Measurements from ENCODE around the gene XYLT1. TPM values are rescaled to one million over a fixed set of nuclear protein-coding genes. Genes with fewer than 3 reads are reported as not detected.

The XYLT1 gene
- total and polyA plus RNA-seq, 3 experiments from 2014 or later = 1.4 to 9.1 (median 6.8) TPM

DNA sequence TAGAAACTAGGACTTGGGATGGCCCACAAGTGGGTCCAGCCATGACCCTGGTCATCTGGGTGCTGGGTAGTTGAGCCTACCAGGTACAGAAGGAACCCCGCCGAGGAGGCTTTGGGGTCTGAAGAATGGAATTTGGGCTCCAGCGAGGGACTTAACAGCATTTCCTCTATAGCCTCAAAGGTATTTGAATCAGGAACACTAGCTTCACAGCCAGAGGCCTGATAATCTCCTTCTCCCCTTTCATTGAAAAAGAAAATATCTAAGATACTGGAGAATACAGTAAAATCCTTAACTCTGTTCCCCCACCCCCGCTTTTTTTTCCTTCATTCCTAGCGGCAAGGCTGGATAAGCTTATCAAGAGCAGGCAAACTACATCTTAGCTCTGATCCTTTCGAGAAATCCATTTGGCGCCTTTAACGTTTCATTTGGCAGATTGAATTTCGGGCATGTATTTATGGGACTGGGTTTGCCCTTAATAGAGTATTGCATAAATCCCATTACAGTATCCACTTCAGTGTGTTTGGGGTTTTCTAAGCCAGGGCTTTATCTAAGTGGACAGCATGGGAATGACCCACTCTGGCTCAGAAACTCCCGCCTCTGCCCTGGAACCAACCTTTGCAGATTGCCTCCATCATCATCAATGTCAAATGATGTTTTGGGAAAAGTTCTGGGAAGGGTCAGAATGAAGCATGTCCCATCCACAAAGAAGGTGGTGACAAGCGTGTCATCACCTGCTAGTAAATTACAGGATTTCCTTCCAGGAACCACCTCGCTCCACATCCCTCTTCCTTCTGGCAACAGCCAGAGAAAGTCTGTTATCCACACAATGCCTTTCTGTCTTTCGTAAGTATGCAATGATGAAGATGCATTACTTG is 36.9 kb downstream of the XYLT1 start:
- Histone ChIP-seq H3K4me3 (ENCODE audit: low read length) (no peak overlapping the region), H3K4me1 (ENCODE audit: insufficient read depth, low read length) (peaks cover 7% of the 10 kb centered on the region), H3K27me3 (ENCODE audit: insufficient read depth, low read length, poor library complexity, severe bottlenecking) (no peaks in the 10 kb centered on the region), H3K36me3 (ENCODE audit: insufficient read depth, low read length) (no peaks in the 10 kb centered on the region), H3K27ac (ENCODE audit: low read depth, low read length) (no peak overlapping the region), H3K9me3 (ENCODE audit: low read length) (no peaks in the 10 kb centered on the region)
- Mint-ChIP-seq H3K4me3 (no peak overlapping the region), H3K27ac (peak overlapping the region in 1 of 8 donors; percentile 43), H3K27me3 (peaks cover 0 to 3% of the 10 kb centered on the region in 2 donors), H3K9me3 (no peaks in the 10 kb centered on the region), H3K36me3 (peaks cover 5 to 11% (median 7%) of the 10 kb centered on the region in 3 donors), H3K4me1 (peaks cover 21 to 54% (median 45%) of the 10 kb centered on the region in 3 donors)
- ChIA-PET POLR2A (no interaction called here), CTCF (no interaction called here)
- DNase-seq = no peak

DNA sequence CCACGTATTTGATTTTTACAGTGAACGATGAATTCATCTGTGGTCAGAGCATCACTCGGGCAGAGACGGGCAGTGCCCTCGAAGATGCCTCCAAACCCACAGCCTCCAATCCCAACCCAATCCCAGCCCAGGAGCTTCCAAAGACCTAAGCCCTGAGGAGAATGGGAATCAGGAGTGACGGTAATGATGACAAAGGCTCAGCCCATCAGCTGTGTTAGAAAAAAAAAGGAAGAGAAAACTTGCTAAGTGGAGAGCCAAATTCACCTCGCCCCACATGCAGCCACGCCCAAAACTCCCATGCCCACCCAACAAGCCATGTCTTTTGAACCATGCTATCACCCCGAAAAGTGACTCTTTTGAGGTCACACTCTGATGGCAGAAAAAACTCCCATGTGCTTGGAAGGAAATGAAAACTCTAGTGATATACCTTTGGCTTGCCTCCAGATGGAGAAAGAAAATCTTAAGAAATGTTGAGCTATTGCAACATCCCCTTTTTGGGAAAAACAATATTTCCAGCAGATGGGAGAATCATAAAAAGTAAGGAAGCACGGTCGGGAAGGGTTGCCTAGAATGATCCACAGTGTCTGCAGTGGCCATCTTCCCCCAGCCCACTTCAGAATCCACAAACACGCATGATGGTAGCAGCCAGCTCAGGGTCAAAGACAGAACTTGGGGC is 37.7 kb downstream of the XYLT1 start:
- H3K27ac ChIP-seq (ENCODE audit: low read depth, low read length) = no peak overlapping the region
- Mint-ChIP-seq H3K27me3 (peaks cover 0 to 3% of the 10 kb centered on the region in 2 donors), H3K9me3 (no peaks in the 10 kb centered on the region), H3K4me1 (peaks cover 14 to 46% (median 37%) of the 10 kb centered on the region in 3 donors), H3K36me3 (peaks cover 5 to 11% (median 7%) of the 10 kb centered on the region in 3 donors), H3K4me3 (no peak overlapping the region), H3K27ac (peak overlapping the region in 1 of 8 donors; percentile 43)
- DNase-seq = no peak
- no peaks in the 10 kb centered on the region for H3K9me3 ChIP-seq (ENCODE audit: low read length)
- ChIA-PET CTCF (no interaction called here), POLR2A (no interaction called here)
- no peaks in the 10 kb centered on the region for H3K36me3 ChIP-seq (ENCODE audit: insufficient read depth, low read length)
- no peaks in the 10 kb centered on the region for H3K27me3 ChIP-seq (ENCODE audit: insufficient read depth, low read length, poor library complexity, severe bottlenecking)
- H3K4me3 ChIP-seq (ENCODE audit: low read length) = no peak overlapping the region
- H3K4me1 ChIP-seq (ENCODE audit: insufficient read depth, low read length) = no peaks in the 10 kb centered on the region

DNA sequence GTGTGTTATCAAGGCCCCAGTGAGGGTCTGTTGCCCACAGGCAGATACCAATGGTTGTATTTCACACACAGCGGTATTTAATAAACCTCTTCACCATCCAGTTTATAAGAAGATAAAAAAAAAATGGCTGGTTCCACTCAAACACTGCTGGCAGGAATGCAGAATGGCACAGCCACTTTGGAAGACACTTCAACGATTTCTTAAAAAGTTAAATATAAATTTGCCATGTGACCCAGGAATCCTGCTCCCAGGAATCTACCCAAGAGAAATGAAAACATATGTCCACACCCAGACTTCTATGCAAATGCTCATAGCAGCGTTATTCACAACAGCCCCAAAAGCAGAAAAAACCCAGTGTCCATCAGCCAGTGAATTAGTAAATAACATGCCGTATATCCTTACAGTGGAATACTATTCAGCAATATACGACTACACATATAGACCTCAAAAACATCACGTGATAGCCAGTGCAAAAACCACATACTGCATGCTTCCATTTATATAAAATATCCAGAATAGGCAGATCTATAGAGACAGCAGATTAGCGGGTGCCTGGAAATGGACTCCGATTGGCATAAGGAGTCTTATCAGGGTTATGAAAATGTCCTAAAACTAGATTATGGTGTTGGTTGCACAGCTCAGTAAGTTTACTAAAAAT is 38.7 kb downstream of the XYLT1 start:
- ChIA-PET POLR2A (no interaction called here), CTCF (no interaction called here)
- no peak overlapping the region for H3K4me3 ChIP-seq (ENCODE audit: low read length)
- Mint-ChIP-seq H3K27me3 (peaks cover 0 to 3% of the 10 kb centered on the region in 2 donors), H3K9me3 (no peaks in the 10 kb centered on the region), H3K27ac (no peak overlapping the region), H3K4me1 (peaks cover 10 to 42% (median 30%) of the 10 kb centered on the region in 3 donors), H3K36me3 (peaks cover 5 to 11% (median 7%) of the 10 kb centered on the region in 3 donors), H3K4me3 (no peak overlapping the region)
- no peak overlapping the region for H3K27ac ChIP-seq (ENCODE audit: low read depth, low read length)
- no peak for DNase-seq
- H3K4me1 ChIP-seq (ENCODE audit: insufficient read depth, low read length) = no peaks in the 10 kb centered on the region
- H3K36me3 ChIP-seq (ENCODE audit: insufficient read depth, low read length) = no peaks in the 10 kb centered on the region
- no peaks in the 10 kb centered on the region for H3K27me3 ChIP-seq (ENCODE audit: insufficient read depth, low read length, poor library complexity, severe bottlenecking)
- H3K9me3 ChIP-seq (ENCODE audit: low read length) = no peaks in the 10 kb centered on the region

GRCh38 chr16:17431012-17431411 is 39.7 kb downstream of the XYLT1 start:
- ChIA-PET POLR2A (no interaction called here), CTCF (no interaction called here)
- no peak overlapping the region for H3K27ac Mint-ChIP-seq
- H3K27me3 Mint-ChIP-seq = peaks cover 0 to 3% of the 10 kb centered on the region in 2 donors
- no peak overlapping the region for H3K4me3 Mint-ChIP-seq
- Histone ChIP-seq H3K4me3 (ENCODE audit: low read length) (no peak overlapping the region), H3K27me3 (ENCODE audit: insufficient read depth, low read length, poor library complexity, severe bottlenecking) (no peaks in the 10 kb centered on the region), H3K9me3 (ENCODE audit: low read length) (no peaks in the 10 kb centered on the region), H3K27ac (ENCODE audit: low read depth, low read length) (no peak overlapping the region), H3K36me3 (ENCODE audit: insufficient read depth, low read length) (no peaks in the 10 kb centered on the region), H3K4me1 (ENCODE audit: insufficient read depth, low read length) (no peaks in the 10 kb centered on the region)
- peaks cover 9 to 33% (median 25%) of the 10 kb centered on the region in 3 donors for H3K4me1 Mint-ChIP-seq
- H3K9me3 Mint-ChIP-seq = no peaks in the 10 kb centered on the region
- H3K36me3 Mint-ChIP-seq = peaks cover 5 to 11% (median 11%) of the 10 kb centered on the region in 3 donors
- no peak for DNase-seq

DNA sequence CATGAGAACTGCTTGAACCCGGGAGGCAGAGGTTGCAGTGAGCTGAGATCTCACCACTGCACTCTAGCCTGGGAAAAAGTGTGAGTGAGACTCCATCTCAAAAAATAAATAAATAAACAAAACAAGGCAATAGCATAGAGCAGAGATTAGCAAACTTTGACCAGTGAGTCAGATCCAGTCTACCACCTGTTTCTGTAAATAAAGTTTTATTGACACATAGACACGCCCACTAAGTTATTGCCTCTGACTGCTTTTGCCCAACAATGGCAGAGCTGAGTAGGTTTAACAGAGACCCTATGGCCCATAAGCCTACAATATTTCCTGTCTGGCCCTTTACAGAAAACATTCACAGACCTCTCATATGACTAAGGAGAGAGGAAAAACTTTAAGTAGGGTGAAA is 44.3 kb downstream of the XYLT1 start:
- no peak overlapping the region for H3K27ac ChIP-seq (ENCODE audit: low read depth, low read length)
- no peaks in the 10 kb centered on the region for H3K9me3 Mint-ChIP-seq
- ChIA-PET POLR2A (no interaction called here), CTCF (no interaction called here)
- no peak overlapping the region for H3K4me3 ChIP-seq (ENCODE audit: low read length)
- H3K27me3 Mint-ChIP-seq = peaks cover 0 to 3% of the 10 kb centered on the region in 2 donors
- no peak overlapping the region for H3K27ac Mint-ChIP-seq
- DNase-seq = no peak
- no peak overlapping the region for H3K4me3 Mint-ChIP-seq
- no peaks in the 10 kb centered on the region for H3K4me1 ChIP-seq (ENCODE audit: insufficient read depth, low read length)
- H3K9me3 ChIP-seq (ENCODE audit: low read length) = no peaks in the 10 kb centered on the region
- H3K36me3 ChIP-seq (ENCODE audit: insufficient read depth, low read length) = no peaks in the 10 kb centered on the region
- H3K36me3 Mint-ChIP-seq = peaks cover 5 to 16% (median 9%) of the 10 kb centered on the region in 3 donors
- peaks cover 16 to 34% (median 18%) of the 10 kb centered on the region in 3 donors for H3K4me1 Mint-ChIP-seq
- H3K27me3 ChIP-seq (ENCODE audit: insufficient read depth, low read length, poor library complexity, severe bottlenecking) = no peaks in the 10 kb centered on the region

- Mint-ChIP-seq H3K27me3 (no peaks in the 10 kb centered on the region), H3K4me3 (no peak overlapping the region), H3K9me3 (no peaks in the 10 kb centered on the region), H3K36me3 (peaks cover 5 to 13% (median 7%) of the 10 kb centered on the region in 3 donors), H3K4me1 (peaks cover 18 to 36% (median 19%) of the 10 kb centered on the region in 3 donors), H3K27ac (no peak overlapping the region)
- ChIA-PET POLR2A (no interaction called here), CTCF (interaction anchor here (0.7 to 1.4 kb wide), 2 partner anchors 42 to 45 kb away, joined by 3 read pairs; no protein-coding TSS in a partner anchor)
- Histone ChIP-seq H3K27me3 (ENCODE audit: insufficient read depth, low read length, poor library complexity, severe bottlenecking) (no peaks in the 10 kb centered on the region), H3K36me3 (ENCODE audit: insufficient read depth, low read length) (no peaks in the 10 kb centered on the region), H3K4me3 (ENCODE audit: low read length) (no peak overlapping the region), H3K4me1 (ENCODE audit: insufficient read depth, low read length) (no peaks in the 10 kb centered on the region), H3K9me3 (ENCODE audit: low read length) (no peaks in the 10 kb centered on the region), H3K27ac (ENCODE audit: low read depth, low read length) (no peak overlapping the region)
- no peak for DNase-seq
Observed at GRCh38 chr16:17424771-17425170, 46.0 kb downstream of the XYLT1 start.

DNA sequence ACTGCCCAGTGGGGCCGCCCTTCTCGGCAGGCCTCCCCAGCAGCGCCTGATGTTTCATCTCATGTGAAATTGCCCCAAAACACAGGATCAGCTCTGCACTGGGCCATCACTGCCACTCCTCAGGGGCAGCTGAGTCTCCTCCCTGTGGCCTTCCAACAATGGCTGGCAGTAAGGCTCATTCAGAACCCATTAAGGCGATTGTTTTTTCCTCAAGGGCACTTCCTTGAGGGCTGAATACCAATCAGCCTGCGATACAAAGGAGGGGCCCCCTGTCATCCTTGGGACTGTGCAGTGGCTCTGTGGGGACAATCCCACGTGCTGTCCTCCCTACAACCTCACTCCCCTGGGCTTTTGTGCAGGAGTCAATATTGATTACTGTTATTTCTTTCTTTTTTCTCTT is 47.5 kb downstream of the XYLT1 start:
- ChIA-PET POLR2A (no interaction called here), CTCF (interaction anchor here (1.4 kb wide), 1 partner anchor 40 kb away, joined by 3 read pairs; no protein-coding TSS in a partner anchor)

More for the DNA sequence above, 47.5 kb downstream of the XYLT1 start:
- H3K4me3 Mint-ChIP-seq = no peak overlapping the region
- H3K27ac Mint-ChIP-seq = peak overlapping the region in 2 of 8 donors; percentile 43 to 79
- no peaks in the 10 kb centered on the region for H3K27me3 Mint-ChIP-seq
- Histone ChIP-seq H3K9me3 (ENCODE audit: low read length) (no peaks in the 10 kb centered on the region), H3K36me3 (ENCODE audit: insufficient read depth, low read length) (no peaks in the 10 kb centered on the region), H3K4me1 (ENCODE audit: insufficient read depth, low read length) (no peaks in the 10 kb centered on the region), H3K27ac (ENCODE audit: low read depth, low read length) (no peak overlapping the region), H3K27me3 (ENCODE audit: insufficient read depth, low read length, poor library complexity, severe bottlenecking) (no peaks in the 10 kb centered on the region), H3K4me3 (ENCODE audit: low read length) (no peak overlapping the region)
- no peak for DNase-seq
- H3K9me3 Mint-ChIP-seq = no peaks in the 10 kb centered on the region
- peaks cover 0 to 10% (median 2%) of the 10 kb centered on the region in 3 donors for H3K36me3 Mint-ChIP-seq
- H3K4me1 Mint-ChIP-seq = peaks cover 18 to 32% (median 19%) of the 10 kb centered on the region in 3 donors

All from CD8-positive, alpha-beta memory T cell (primary cell).